AG04449 (cell line): ENCODE data around the gene SINHCAF.
"Not testable (repeated sequence)": the region's sequence is repeated elsewhere in the genome, so short reads cannot be mapped to it uniquely, and the experiment has no call there.

Experiments used
- CTCF ChIA-PET: fragments of 350-600 bp; formaldehyde crosslinking; extraction: SDS; loops from one replicate; lab custom pipeline; 2021; ENCODE audit warnings: antibody characterized with exemption; lab: Yijun Ruan, JAX
- POLR2A ChIA-PET: fragments of 400-600, 350-600 bp; formaldehyde crosslinking; extraction: SDS; loops from one replicate; lab custom pipeline; 2020; ENCODE audit warnings: antibody characterized with exemption, inconsistent platforms; lab: Yijun Ruan, JAX
- DNase-seq: peaks from one replicate; pipeline ENCODE4 v3.0.0-alpha.2; 2010; ENCODE audit warnings: low read depth, low spot score
- H3K4me3 ChIP-seq: 2 replicates; pipeline ENCODE4 v1.5.1; 2011; ENCODE audit warnings: low read depth, mild to moderate bottlenecking, control low read depth, low read length
- TF ChIP-seq, protein P1 (sequence below): IDR thresholded peaks from one replicate; pipeline ENCODE4 v1.5.1; 2011; ENCODE audit warnings: mild to moderate bottlenecking, moderate library complexity, low read length, control low read depth, inconsistent platforms; ENCODE audit not compliant: insufficient read depth; ENCODE audit errors: missing control alignments

The SINHCAF gene

DNA sequence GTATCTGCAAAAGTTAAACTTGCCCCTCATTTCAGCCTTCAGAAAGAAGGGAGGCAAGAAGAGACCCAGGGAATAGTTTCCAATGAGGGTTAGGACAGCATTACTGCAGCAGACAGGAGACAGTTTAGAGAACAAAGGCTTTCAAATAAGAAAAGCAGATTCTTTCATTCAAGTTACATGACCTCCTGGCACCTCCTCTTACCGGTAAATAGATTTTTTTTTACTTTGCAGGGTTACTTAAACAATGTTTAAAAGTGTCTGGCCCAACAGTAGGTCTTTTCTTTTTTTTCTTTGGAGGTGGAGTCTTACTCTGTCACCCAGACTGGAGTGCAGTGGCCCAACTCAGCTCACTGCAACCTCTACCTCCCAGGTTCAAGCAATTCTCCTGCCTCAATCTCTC lies 47.1 kb downstream of the SINHCAF start:
- no peak overlapping the region for H3K4me3 ChIP-seq
- POLR2A ChIA-PET: no interaction called here
- CTCF ChIA-PET: interaction anchor here (1.1 kb wide), 1 partner anchor 27 kb away, joined by 3 read pairs; no protein-coding TSS in a partner anchor
- TF ChIP-seq, protein P1, sequence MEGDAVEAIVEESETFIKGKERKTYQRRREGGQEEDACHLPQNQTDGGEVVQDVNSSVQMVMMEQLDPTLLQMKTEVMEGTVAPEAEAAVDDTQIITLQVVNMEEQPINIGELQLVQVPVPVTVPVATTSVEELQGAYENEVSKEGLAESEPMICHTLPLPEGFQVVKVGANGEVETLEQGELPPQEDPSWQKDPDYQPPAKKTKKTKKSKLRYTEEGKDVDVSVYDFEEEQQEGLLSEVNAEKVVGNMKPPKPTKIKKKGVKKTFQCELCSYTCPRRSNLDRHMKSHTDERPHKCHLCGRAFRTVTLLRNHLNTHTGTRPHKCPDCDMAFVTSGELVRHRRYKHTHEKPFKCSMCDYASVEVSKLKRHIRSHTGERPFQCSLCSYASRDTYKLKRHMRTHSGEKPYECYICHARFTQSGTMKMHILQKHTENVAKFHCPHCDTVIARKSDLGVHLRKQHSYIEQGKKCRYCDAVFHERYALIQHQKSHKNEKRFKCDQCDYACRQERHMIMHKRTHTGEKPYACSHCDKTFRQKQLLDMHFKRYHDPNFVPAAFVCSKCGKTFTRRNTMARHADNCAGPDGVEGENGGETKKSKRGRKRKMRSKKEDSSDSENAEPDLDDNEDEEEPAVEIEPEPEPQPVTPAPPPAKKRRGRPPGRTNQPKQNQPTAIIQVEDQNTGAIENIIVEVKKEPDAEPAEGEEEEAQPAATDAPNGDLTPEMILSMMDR: no peak
- DNase-seq: no peak

DNA sequence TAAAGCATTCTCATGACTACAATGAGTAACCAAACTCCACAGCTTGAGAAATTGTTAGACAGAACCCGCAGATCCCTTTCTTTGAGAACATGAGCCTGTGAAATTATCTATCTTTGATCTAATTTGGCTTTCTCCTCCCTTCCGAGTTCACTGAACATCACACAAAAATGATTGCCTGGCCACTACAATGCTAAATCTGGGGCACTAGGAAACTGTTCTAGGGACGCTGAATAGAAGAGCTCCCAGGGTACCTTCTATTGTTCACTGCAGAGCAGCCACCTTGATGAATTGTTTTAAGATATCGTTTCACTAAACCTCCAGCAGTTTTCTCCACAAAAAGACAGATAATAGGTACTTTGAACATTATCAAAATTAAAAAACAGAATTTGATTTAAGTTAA lies 47.5 kb downstream of the SINHCAF start:
- CTCF ChIA-PET: interaction anchor here (1.1 kb wide), 1 partner anchor 27 kb away, joined by 3 read pairs; no protein-coding TSS in a partner anchor
- POLR2A ChIA-PET: no interaction called here
- no peak for DNase-seq

DNA sequence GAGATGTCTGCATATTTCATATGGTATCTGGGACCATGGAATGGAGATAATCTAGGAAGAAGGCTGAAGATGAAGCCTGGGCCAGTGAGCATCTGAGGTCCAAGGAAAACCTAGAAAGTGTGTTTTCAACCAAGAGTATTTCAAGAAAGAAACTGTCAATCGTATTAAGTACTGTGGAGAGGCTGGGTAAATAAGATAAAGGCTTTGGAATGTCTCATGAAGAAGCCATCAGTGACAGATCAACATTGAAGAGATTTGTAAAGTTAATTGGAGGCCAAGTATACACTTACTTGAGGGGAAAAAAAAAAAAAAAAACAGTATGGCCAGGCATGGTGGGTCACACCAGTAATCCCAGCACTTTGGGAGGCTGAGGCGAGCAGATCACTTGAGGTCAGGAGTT lies 48.9 kb downstream of the SINHCAF start:
- CTCF ChIA-PET: interaction anchor here (6.4 kb wide), 1 partner anchor 19 kb away, joined by 160 read pairs; no protein-coding TSS in a partner anchor

More for the DNA sequence above, 47.5 kb downstream of the SINHCAF start:
- H3K4me3 ChIP-seq: no peak overlapping the region
- TF ChIP-seq, protein P1: no peak

DNA sequence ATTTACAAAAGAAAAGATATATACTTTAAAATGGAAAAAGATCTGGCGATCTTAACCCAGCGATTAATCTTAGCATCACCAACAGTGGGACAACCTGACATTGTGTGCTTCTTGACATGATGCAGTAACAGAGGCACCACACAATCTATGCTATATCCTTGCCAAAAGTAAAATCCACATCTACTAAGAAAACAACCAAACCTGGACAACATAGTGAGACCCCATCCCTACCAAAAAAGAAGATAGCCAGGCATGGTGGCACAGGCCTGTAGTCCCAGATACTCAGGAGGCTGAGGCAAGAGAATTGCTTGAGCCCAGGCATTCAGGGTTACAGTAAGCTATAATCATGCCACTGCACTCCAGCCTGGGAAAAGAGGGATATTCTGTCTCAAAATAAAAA lies 50.5 kb downstream of the SINHCAF start:
- H3K4me3 ChIP-seq: no peak overlapping the region
- POLR2A ChIA-PET: no interaction called here
- no peak for DNase-seq
- TF ChIP-seq, protein P1: no peak
- CTCF ChIA-PET: interaction anchor here (1.1 to 6.4 kb wide), 3 partner anchors 17 to 428 kb away, joined by 3 to 160 read pairs (median 7); no protein-coding TSS in a partner anchor

More for the DNA sequence above, 48.9 kb downstream of the SINHCAF start:
- no peak for DNase-seq
- POLR2A ChIA-PET: no interaction called here
- TF ChIP-seq, protein P1: no peak
- no peak overlapping the region for H3K4me3 ChIP-seq

DNA sequence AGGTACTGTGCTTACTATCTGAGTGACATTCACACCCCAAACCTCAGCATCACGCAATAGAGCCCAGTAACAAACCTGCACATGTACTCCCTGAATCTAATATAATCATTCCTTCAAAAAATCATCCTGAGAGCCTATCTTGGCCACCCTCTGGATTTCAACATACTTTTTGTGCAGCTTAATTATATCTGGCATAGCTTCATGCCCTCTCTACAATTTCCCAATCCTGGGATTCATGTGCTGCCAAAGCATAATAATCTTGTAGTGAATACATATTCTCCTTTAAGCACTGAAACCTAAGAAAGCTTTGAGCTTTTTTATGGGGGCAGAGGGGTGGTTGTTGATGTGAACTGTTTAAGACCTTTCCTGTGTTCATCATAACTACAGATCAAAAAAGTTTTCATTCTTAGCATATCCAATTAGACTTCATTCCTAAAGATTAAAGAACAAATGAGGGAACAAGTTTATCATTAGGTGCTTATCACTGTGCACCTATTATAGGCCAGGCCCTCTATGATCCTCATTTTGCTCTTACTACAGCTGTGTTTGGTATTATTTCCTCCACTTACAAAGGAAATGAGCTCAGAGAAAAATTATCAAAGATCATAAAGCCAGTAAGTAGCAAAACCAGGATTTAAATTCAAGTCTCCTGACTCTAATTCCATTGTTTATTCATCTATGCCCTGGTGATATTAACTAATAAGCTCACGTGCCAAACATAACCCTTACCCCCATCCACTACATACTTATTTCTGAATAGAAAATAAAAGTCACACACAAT lies 51.2 kb downstream of the SINHCAF start:
- no peak for DNase-seq
- no peak overlapping the region for H3K4me3 ChIP-seq
- ChIA-PET POLR2A (no interaction called here), CTCF (interaction anchor here (0.7 to 6.4 kb wide), 7 partner anchors 12 to 427 kb away, joined by 3 to 160 read pairs (median 4); no protein-coding TSS in a partner anchor)
- TF ChIP-seq, protein P1: no peak

DNA sequence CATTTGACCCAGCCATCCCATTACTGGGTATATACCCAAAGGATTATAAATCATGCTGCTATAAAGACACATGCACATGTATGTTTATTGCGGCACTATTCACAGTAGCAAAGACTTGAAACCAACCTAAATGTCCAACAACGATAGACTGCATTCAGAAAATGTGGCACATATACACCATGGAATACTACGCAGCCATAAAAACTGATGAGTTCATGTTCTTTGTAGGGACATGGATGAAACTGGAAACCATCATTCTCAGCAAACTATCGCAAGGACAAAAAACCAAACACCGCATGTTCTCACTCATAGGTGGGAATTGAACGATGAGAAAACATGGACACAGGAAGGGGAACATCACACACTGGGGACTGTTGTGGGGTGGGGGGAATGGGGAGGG lies 52.2 kb downstream of the SINHCAF start:
- H3K4me3 ChIP-seq, DNase-seq, POLR2A ChIA-PET: not testable (repeated sequence)
- CTCF ChIA-PET: interaction anchor here (1.4 to 6.4 kb wide), 3 partner anchors 15 to 426 kb away, joined by 6 to 160 read pairs (median 7); no protein-coding TSS in a partner anchor
